K562 (cell line): Measurements from ENCODE around the gene CCDC178. TPM values are rescaled to one million over a fixed set of nuclear protein-coding genes. Genes with fewer than 3 reads are reported as not detected.

Experiments used
- ATAC-seq: fragments of 200-7000 bp; cut with Tn5 transposase; 3 replicates; pipeline ENCODE4 v1.9.1; 2020; ENCODE audit warnings: moderate library complexity
- BruUV-seq: library from RNA; stranded (reverse); fragments of 400-500 nt; replicated peaks from 2 replicates; lab custom pipeline; 2021; lab: Mats Ljungman, UMichigan
- CTCF ChIA-PET: fragments of 300-600 bp; formaldehyde crosslinking; extraction: SDS; loops from one replicate; lab custom pipeline; 2021; ENCODE audit warnings: low intra/inter-chr PET ratio; lab: Yijun Ruan, JAX
- POLR2A ChIA-PET: fragments of 300-600, 350-650 bp; sonication (Branson Sonifier 250); formaldehyde crosslinking; extraction: SDS; loops from one replicate; lab custom pipeline; 2021; ENCODE audit warnings: antibody characterized with exemption, inconsistent platforms; lab: Yijun Ruan, JAX
- DNase-seq, 4 experiments: peaks; one replicate each; pipeline versions ENCODE4 v3.0.0 to v3.0.0-alpha.2; 2011 to 2018; ENCODE audit warnings: low spot score in 3 of 4, mixed read lengths in 3 of 4; ENCODE audit errors: extremely low read depth in 1 of 4
- FAIRE-seq: peaks from 2 replicates; lab custom pipeline; 2011; peaks lifted over from hg19 to GRCh38; lab: Jason Lieb, UNC
- H2AFZ ChIP-seq: 2 replicates; pipeline ENCODE4 v1.6.0; 2011; ENCODE audit warnings: low read depth, low read length, control low read depth, inconsistent platforms
- H3K27ac ChIP-seq: fragments of 200-600 bp; 3 replicates; pipeline ENCODE4 v1.8.0; 2011; ENCODE audit warnings: low read depth, mild to moderate bottlenecking, control low read depth, inconsistent platforms, low read length, moderate library complexity, mixed read lengths; ENCODE audit errors: extremely low read depth
- H3K27me3 ChIP-seq, 2 experiments: fragments of 300-600 bp in 1 of 2; 2 replicates in 1 of 2; 3 replicates in 1 of 2; pipeline versions ENCODE4 v1.6.0 to v1.8.0; 2011; ENCODE audit warnings: inconsistent platforms in 2 of 2, low read length in 2 of 2, mild to moderate bottlenecking in 1 of 2, mixed read lengths in 1 of 2, moderate library complexity in 1 of 2; ENCODE audit not compliant: control insufficient read depth in 2 of 2, insufficient read depth in 2 of 2
- H3K36me3 ChIP-seq: fragments of 300-600 bp; 3 replicates; pipeline ENCODE4 v1.8.0; 2011; ENCODE audit warnings: mild to moderate bottlenecking, low read length, inconsistent platforms; ENCODE audit not compliant: control insufficient read depth, insufficient read depth
- H3K4me1 ChIP-seq, 2 experiments: fragments of 200-600 bp in 1 of 2; replicated peaks in 1 of 2; 2 replicates in 1 of 2; 3 replicates in 1 of 2; pipeline versions ENCODE4 v1.5.1 to v1.8.0; 2011; ENCODE audit warnings: inconsistent platforms in 2 of 2, low read length in 2 of 2, mild to moderate bottlenecking in 1 of 2, mixed read lengths in 1 of 2, moderate library complexity in 1 of 2; ENCODE audit not compliant: control insufficient read depth in 2 of 2, insufficient read depth in 2 of 2
- H3K4me2 ChIP-seq: 2 replicates; pipeline ENCODE4 v1.6.1; 2011; ENCODE audit warnings: low read length, control low read depth, inconsistent platforms, mixed read lengths; ENCODE audit not compliant: insufficient read depth
- H3K4me3 ChIP-seq: fragments of 200-600 bp; sonication (generic), shearing (Covaris generic); 2 replicates; pipeline ENCODE4 v1.5.1; 2016; ENCODE audit warnings: control low read depth, inconsistent platforms
- H3K79me2 ChIP-seq: fragments of 200-600 bp; 3 replicates; pipeline ENCODE4 v1.8.0; 2011; ENCODE audit warnings: low read length, inconsistent platforms; ENCODE audit not compliant: control insufficient read depth, insufficient read depth
- H3K9ac ChIP-seq, 2 experiments: 2 replicates each; pipeline versions ENCODE4 v1.6.0 to v1.6.1; 2011; ENCODE audit warnings: low read depth in 2 of 2, low read length in 2 of 2, control low read depth in 1 of 2, inconsistent platforms in 1 of 2, mild to moderate bottlenecking in 1 of 2, mixed read lengths in 1 of 2; ENCODE audit not compliant: insufficient read depth in 1 of 2
- H3K9me1 ChIP-seq: one replicate; pipeline ENCODE4 v1.6.0; 2011; ENCODE audit warnings: inconsistent platforms, mild to moderate bottlenecking, low read length, moderate library complexity; ENCODE audit not compliant: control insufficient read depth, insufficient read depth
- H3K9me3 ChIP-seq: replicated peaks from 2 replicates; pipeline ENCODE4 v1.5.1; 2011; ENCODE audit warnings: low read depth, low read length, inconsistent platforms; ENCODE audit not compliant: control insufficient read depth, insufficient read depth
- H4K20me1 ChIP-seq: replicated peaks from 2 replicates; pipeline ENCODE4 v1.6.1; 2011; ENCODE audit warnings: low read length, inconsistent platforms, mixed read lengths; ENCODE audit not compliant: control insufficient read depth, insufficient read depth
- FOXP1 ChIP-seq: sonication (generic); formaldehyde crosslinking; IDR thresholded peaks from 2 replicates; pipeline ENCODE4 v1.8.0; 2022; ENCODE audit warnings: mild to moderate bottlenecking, missing genetic modification reagents
- NCOA1 ChIP-seq: fragments of 450-650 bp; IDR thresholded peaks from 2 replicates; pipeline ENCODE4 v1.6.1; 2016; ENCODE audit warnings: low read depth
- PRMT5 ChIP-seq: sonication (generic); formaldehyde crosslinking; IDR thresholded peaks from 2 replicates; pipeline ENCODE4 v1.5.0; 2020; ENCODE audit warnings: missing genetic modification reagents
- RAD21 ChIP-seq, 2 experiments: fragments of 250-450 bp in 1 of 2; fragments of 450-650 bp in 1 of 2; sonication (Bioruptor Pico) in 1 of 2; formaldehyde crosslinking in 1 of 2; IDR thresholded peaks in 1 of 2; conservative IDR thresholded peaks in 1 of 2; 2 replicates each; pipeline versions ENCODE4 v1.4.0 to v1.8.0; 2020 to 2022; ENCODE audit warnings: mild to moderate bottlenecking in 2 of 2, moderate library complexity in 1 of 2
- SIN3A ChIP-seq, 2 experiments: fragments of 150-350 bp in 1 of 2; IDR thresholded peaks; 2 replicates each; pipeline ENCODE4 v1.6.1; 2011 to 2016; ENCODE audit warnings: borderline replicate concordance in 2 of 2, low read depth in 2 of 2, low read length in 2 of 2, mild to moderate bottlenecking in 2 of 2, moderate library complexity in 2 of 2; ENCODE audit not compliant: control insufficient read depth in 1 of 2
- SREBF2 ChIP-seq: sonication (generic); formaldehyde crosslinking; IDR thresholded peaks from 2 replicates; pipeline ENCODE4 v1.4.0; 2020; ENCODE audit warnings: mild to moderate bottlenecking, missing genetic modification reagents
- WHSC1 ChIP-seq: IDR thresholded peaks from one replicate; pipeline ENCODE4 v1.6.1; 2012; ENCODE audit warnings: low read length, control low read depth, inconsistent platforms
- ZNF436 ChIP-seq: fragments of 250-450, 450-650 bp; sonication (Bioruptor Pico); formaldehyde crosslinking; IDR thresholded peaks from 2 replicates; pipeline ENCODE4 v1.7.0; 2020; ENCODE audit warnings: mild to moderate bottlenecking
- ZNF57 ChIP-seq: fragments of 450-650 bp; formaldehyde crosslinking; IDR thresholded peaks from 2 replicates; pipeline ENCODE4 v1.4.0; 2020; ENCODE audit warnings: mild to moderate bottlenecking, moderate library complexity
- WGBS: fragments of 100-300 bp; shearing (Covaris generic); methylation state at CpG from one replicate; pipeline ENCODE4 v1.1.6; 2016; ENCODE audit warnings: low coverage, mixed read lengths; ENCODE audit not compliant: insufficient coverage; ENCODE audit errors: missing lambda C conversion rate; 5-methylcytosine and 5-hydroxymethylcytosine counted together
- in situ Hi-C: fragments of 300-500 bp; cut with MboI; formaldehyde crosslinking; loops from 4 replicates; pipeline ENCODE4 v1.15.0; 2018; ENCODE audit warnings: inconsistent platforms, mixed read lengths
- intact Hi-C: fragments of 100-400 bp; cut with micrococcal nuclease; formaldehyde crosslinking; loops from 2 replicates; pipeline ENCODE4 v1.14.2; 2022
- polyA plus RNA-seq, 8 experiments: library from polyadenylated mRNA; depleted of rRNA in 4 of 8; stranded (reverse) in 5 of 8; unstranded in 3 of 8; fragments of >200 nt; fragmentation: Nextera tagmentation in 2 of 8; fragmentation: Illumina TruSeq in 1 of 8; extraction: Ambion mirVana in 2 of 8; extraction: Trizol in 1 of 8; gene quantifications; 2 replicates each; pipeline versions ENCODE4 v1.2.1 to v1.2.3, GENCODE V29; 2011 to 2014; ENCODE audit warnings: inconsistent platforms in 1 of 8, missing spikeins in 1 of 8
- total RNA-seq, 7 experiments: library from RNA; depleted of rRNA in 6 of 7; stranded (reverse); fragments of >200 nt in 6 of 7; fragmentation: Illumina TruSeq in 2 of 7; extraction: Trizol in 2 of 7; gene quantifications; 2 replicates each; pipeline versions ENCODE4 v1.2.1 to v1.2.3, GENCODE V29; 2011 to 2021; ENCODE audit warnings: low replicate concordance in 1 of 7
- TF ChIP-seq, protein P1 (sequence below): IDR thresholded peaks from 2 replicates; pipeline ENCODE4 v1.6.1; 2012; ENCODE audit warnings: low read depth, low read length, improper control_type of control experiment, borderline replicate concordance
- TF ChIP-seq, protein P2 (sequence below), 2 experiments: fragments of 450-650 bp in 1 of 2; sonication (generic) in 1 of 2; formaldehyde crosslinking in 1 of 2; IDR thresholded peaks in 1 of 2; conservative IDR thresholded peaks in 1 of 2; 2 replicates each; pipeline versions ENCODE4 v1.6.1 to v1.8.1; 2016 to 2023; ENCODE audit warnings: mild to moderate bottlenecking in 2 of 2, moderate library complexity in 2 of 2, inconsistent platforms in 1 of 2, missing genetic modification reagents in 1 of 2

The CCDC178 gene
- total and polyA plus RNA-seq, 9 of the 15 experiments (the other 6 are each of a cell fraction or from before 2014, with no cell fraction given): 0.12 to 0.47 (median 0.15) TPM; not detected in 6

DNA sequence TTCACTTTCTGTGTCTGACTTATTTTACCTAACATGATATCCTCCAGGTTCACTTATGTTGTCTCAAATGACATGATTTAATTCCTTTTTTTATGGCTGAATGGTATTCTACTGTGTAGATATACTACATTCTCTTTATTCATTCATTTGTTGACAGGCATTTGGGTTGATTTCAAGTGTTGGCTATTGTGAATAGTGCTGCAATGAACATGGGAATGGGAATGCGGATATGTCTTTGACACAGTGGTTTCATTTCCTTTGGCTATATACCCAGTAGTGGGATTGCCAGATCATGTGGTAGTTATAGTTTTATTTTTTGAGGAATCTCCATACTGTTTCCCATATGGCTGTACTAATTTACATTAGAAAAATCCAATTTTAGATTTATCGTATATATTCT is 472.3 kb downstream of the CCDC178 start:
- Histone ChIP-seq H3K36me3 (no peaks in the 10 kb centered on the region), H4K20me1 (no peaks in the 10 kb centered on the region), H3K9ac (no peak overlapping the region), H3K79me2 (no peaks in the 10 kb centered on the region), H3K4me3 (no peak overlapping the region), H3K9me1 (no peaks in the 10 kb centered on the region), H3K27me3 (no peaks in the 10 kb centered on the region), H3K9me3 (no peaks in the 10 kb centered on the region; the same call in 1 of the 2 replicates), H3K4me1 (no peaks in the 10 kb centered on the region), H3K4me2 (no peak overlapping the region)
- BruUV-seq: no TSS peak
- POLR2A ChIA-PET: no interaction called here
- FAIRE-seq: no peak
- DNase-seq: no peak
- in situ Hi-C loops: no loop called here
- CTCF ChIA-PET: no interaction called here
- TF ChIP-seq FOXP1 (CRISPR knock-in tag): no peak
- no peak for TF ChIP-seq ZNF436 (CRISPR knock-in tag)
- no peak for TF ChIP-seq SREBF2 (CRISPR knock-in tag)
- TF ChIP-seq WHSC1: no peak
- TF ChIP-seq, all 486 proteins: peak for 0
- WGBS: 2% methylated on average over 2 of the region's 2 CpGs
- H2AFZ ChIP-seq: no peak overlapping the region
- intact Hi-C loops: no loop called here
- no peak for ATAC-seq
- no peak overlapping the region for H3K27ac ChIP-seq

DNA sequence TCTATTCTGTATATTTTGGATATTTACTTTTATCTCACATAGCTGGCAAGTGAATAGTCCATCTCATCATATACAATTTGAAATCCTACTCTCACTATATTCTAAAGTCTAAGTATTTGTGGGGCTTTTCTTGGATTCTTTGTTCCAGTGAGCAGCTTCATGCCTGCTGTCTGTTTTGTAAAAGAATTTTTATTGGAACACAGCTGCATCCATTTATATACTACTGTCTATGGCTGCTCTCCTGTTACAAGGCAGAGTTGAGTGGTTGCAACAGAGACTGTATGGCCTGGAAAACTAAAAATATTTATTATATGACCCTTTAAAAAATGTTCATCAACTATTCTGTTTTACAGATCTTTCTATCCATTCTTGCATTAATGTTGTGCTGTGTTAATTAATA is 474.4 kb downstream of the CCDC178 start:
- CTCF ChIA-PET: no interaction called here
- no peak for DNase-seq
- no peaks in the 10 kb centered on the region for H3K4me1 ChIP-seq
- H3K9me1 ChIP-seq: no peaks in the 10 kb centered on the region
- no peaks in the 10 kb centered on the region; the same call in none of the 2 replicates for H3K9me3 ChIP-seq
- H3K36me3 ChIP-seq: no peaks in the 10 kb centered on the region
- no peak overlapping the region for H3K4me2 ChIP-seq
- no peak for FAIRE-seq
- H2AFZ ChIP-seq: no peak overlapping the region
- H3K4me3 ChIP-seq: no peak overlapping the region
- no peak for ATAC-seq
- POLR2A ChIA-PET: interaction anchor here (1.1 kb wide), 1 partner anchor 14 kb away, joined by 3 read pairs; no protein-coding TSS in a partner anchor
- no TSS peak for BruUV-seq
- no peaks in the 10 kb centered on the region for H3K27me3 ChIP-seq
- intact Hi-C loops (no loop called here), in situ Hi-C loops (no loop called here)
- no peak overlapping the region for H3K27ac ChIP-seq
- no peaks in the 10 kb centered on the region for H4K20me1 ChIP-seq
- H3K79me2 ChIP-seq: no peaks in the 10 kb centered on the region
- no peak overlapping the region for H3K9ac ChIP-seq
- TF ChIP-seq RAD21 (CRISPR knock-in tag; conservative IDR thresholded peaks at IDR 0.05 in 1 of 2, IDR thresholded peaks at IDR 0.05 in 1 of 2) (no peak), SIN3A (IDR thresholded peaks at IDR 0.05; ENCODE audit: borderline replicate concordance in 2 of 2, control insufficient read depth in 1 of 2, low read depth in 2 of 2, low read length in 2 of 2) (no peak), ZNF57 (CRISPR knock-in tag) (no peak), PRMT5 (CRISPR knock-in tag) (no peak), NCOA1 (no peak)
- TF ChIP-seq, protein P1, sequence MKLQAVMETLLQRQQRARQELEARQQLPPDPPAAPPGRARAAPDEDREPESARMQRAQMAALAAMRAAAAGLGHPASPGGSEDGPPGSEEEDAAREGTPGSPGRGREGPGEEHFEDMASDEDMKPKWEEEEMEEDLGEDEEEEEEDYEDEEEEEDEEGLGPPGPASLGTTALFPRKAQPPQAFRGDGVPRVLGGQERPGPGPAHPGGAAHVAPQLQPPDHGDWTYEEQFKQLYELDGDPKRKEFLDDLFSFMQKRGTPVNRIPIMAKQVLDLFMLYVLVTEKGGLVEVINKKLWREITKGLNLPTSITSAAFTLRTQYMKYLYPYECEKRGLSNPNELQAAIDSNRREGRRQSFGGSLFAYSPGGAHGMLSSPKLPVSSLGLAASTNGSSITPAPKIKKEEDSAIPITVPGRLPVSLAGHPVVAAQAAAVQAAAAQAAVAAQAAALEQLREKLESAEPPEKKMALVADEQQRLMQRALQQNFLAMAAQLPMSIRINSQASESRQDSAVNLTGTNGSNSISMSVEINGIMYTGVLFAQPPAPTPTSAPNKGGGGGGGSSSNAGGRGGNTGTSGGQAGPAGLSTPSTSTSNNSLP: no peak
- TF ChIP-seq, protein P2, sequence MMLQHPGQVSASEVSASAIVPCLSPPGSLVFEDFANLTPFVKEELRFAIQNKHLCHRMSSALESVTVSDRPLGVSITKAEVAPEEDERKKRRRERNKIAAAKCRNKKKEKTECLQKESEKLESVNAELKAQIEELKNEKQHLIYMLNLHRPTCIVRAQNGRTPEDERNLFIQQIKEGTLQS (IDR thresholded peaks at IDR 0.05): no peak
- TF ChIP-seq, protein P2 (CRISPR knock-in tag; conservative IDR thresholded peaks at IDR 0.05): no peak
